ENCODE data around the gene TRIM67. TPM values are rescaled to one million over a fixed set of nuclear protein-coding genes. Genes with fewer than 3 reads are reported as not detected.

The TRIM67 gene
- polyA plus RNA-seq (2013): 0.01 TPM

- WGBS (ENCODE audit: insufficient coverage): 0% methylated on average over 20 of the region's 42 CpGs
- no peak within 1 kb of the TSS for H3K27ac ChIP-seq (ENCODE audit: insufficient read depth in 1 of 2, low read depth in 1 of 2, low read length in 2 of 2, poor library complexity in 1 of 2, severe bottlenecking in 2 of 2)
- POLR2A ChIA-PET: interaction anchor here (0.6 kb wide), 1 partner anchor 203 kb away, joined by 3 read pairs; no protein-coding TSS in a partner anchor
- peaks cover 0 to 3% (median 0%) of the 10 kb centered on the region in 5 experiments for H3K9me3 ChIP-seq (ENCODE audit: control extremely low read depth in 1 of 5, control insufficient read depth in 4 of 5, insufficient read depth in 2 of 5, low read depth in 1 of 5, low read length in 4 of 5)
- CTCF ChIA-PET: no interaction called here
- peak within 1 kb of the TSS in 4 of 7 experiments; percentile 13 to 53 (median 47) for H3K4me3 ChIP-seq (ENCODE audit: control insufficient read depth in 1 of 7, extremely low read depth in 1 of 7, insufficient read depth in 4 of 7, low read depth in 2 of 7, low read length in 6 of 7)
- peak in 2 of 3 donors; percentile 15 to 18 for DNase-seq
- peaks cover 17 to 97% (median 51%) of the 10 kb centered on the region in 5 experiments for H3K27me3 ChIP-seq (replicated peaks in 2 of 5; ENCODE audit: control insufficient read depth in 4 of 5, insufficient read depth in 5 of 5, low read length in 4 of 5)
- peaks cover 0 to 26% (median 18%) of the 10 kb centered on the region in 4 experiments for H3K4me1 ChIP-seq (ENCODE audit: control extremely low read depth in 1 of 4, control insufficient read depth in 4 of 4, insufficient read depth in 4 of 4, low read length in 3 of 4)
- H3K36me3 ChIP-seq (ENCODE audit: control insufficient read depth in 4 of 4, insufficient read depth in 4 of 4, low read length in 3 of 4): no peaks in the 10 kb centered on the region
Measured at GRCh38 chr1:231161667-231162296, at the start of gene TRIM67. Gene TRIM67, plus strand, starts transcription at chr1:231162058. Its CDS starts 912 bp downstream, at chr1:231162970.

GRCh38 chr1:231116738-231117137 lies 45.1 kb upstream of the TRIM67 start:
- peaks cover 0 to 5% (median 2%) of the 10 kb centered on the region in 5 experiments for H3K27me3 ChIP-seq (replicated peaks in 2 of 5; ENCODE audit: control insufficient read depth in 4 of 5, insufficient read depth in 5 of 5, low read length in 4 of 5)
- 100% methylated on average over 1 of the region's 1 CpG for WGBS (ENCODE audit: insufficient coverage)
- H3K36me3 ChIP-seq (ENCODE audit: control insufficient read depth in 4 of 4, insufficient read depth in 4 of 4, low read length in 3 of 4): no peaks in the 10 kb centered on the region
- CTCF ChIA-PET: no interaction called here
- no peak overlapping the region for H3K27ac ChIP-seq (ENCODE audit: insufficient read depth in 1 of 2, low read depth in 1 of 2, low read length in 2 of 2, poor library complexity in 1 of 2, severe bottlenecking in 2 of 2)
- no peak for DNase-seq
- no peak overlapping the region for H3K4me3 ChIP-seq (ENCODE audit: control insufficient read depth in 1 of 7, extremely low read depth in 1 of 7, insufficient read depth in 4 of 7, low read depth in 2 of 7, low read length in 6 of 7)
- POLR2A ChIA-PET: no interaction called here
- H3K4me1 ChIP-seq (ENCODE audit: control extremely low read depth in 1 of 4, control insufficient read depth in 4 of 4, insufficient read depth in 4 of 4, low read length in 3 of 4): no peaks in the 10 kb centered on the region
- peaks cover 2 to 20% (median 6%) of the 10 kb centered on the region in 5 experiments for H3K9me3 ChIP-seq (ENCODE audit: control extremely low read depth in 1 of 5, control insufficient read depth in 4 of 5, insufficient read depth in 2 of 5, low read depth in 1 of 5, low read length in 4 of 5)

- Histone ChIP-seq H3K27ac (ENCODE audit: insufficient read depth in 1 of 2, low read depth in 1 of 2, low read length in 2 of 2, poor library complexity in 1 of 2, severe bottlenecking in 2 of 2) (no peak overlapping the region), H3K27me3 (replicated peaks in 2 of 5; ENCODE audit: control insufficient read depth in 4 of 5, insufficient read depth in 5 of 5, low read length in 4 of 5) (peaks cover 0 to 5% (median 2%) of the 10 kb centered on the region in 5 experiments), H3K4me3 (ENCODE audit: control insufficient read depth in 1 of 7, extremely low read depth in 1 of 7, insufficient read depth in 4 of 7, low read depth in 2 of 7, low read length in 6 of 7) (no peak overlapping the region), H3K36me3 (ENCODE audit: control insufficient read depth in 4 of 4, insufficient read depth in 4 of 4, low read length in 3 of 4) (no peaks in the 10 kb centered on the region), H3K9me3 (ENCODE audit: control extremely low read depth in 1 of 5, control insufficient read depth in 4 of 5, insufficient read depth in 2 of 5, low read depth in 1 of 5, low read length in 4 of 5) (peaks cover 0 to 13% (median 6%) of the 10 kb centered on the region in 5 experiments), H3K4me1 (ENCODE audit: control extremely low read depth in 1 of 4, control insufficient read depth in 4 of 4, insufficient read depth in 4 of 4, low read length in 3 of 4) (no peaks in the 10 kb centered on the region)
- CTCF ChIA-PET: interaction anchor here (1.2 kb wide), 1 partner anchor 27 kb away, joined by 3 read pairs; no protein-coding TSS in a partner anchor
- WGBS (ENCODE audit: insufficient coverage): 57% methylated on average over 6 of the region's 8 CpGs
- no peak for DNase-seq
- POLR2A ChIA-PET: no interaction called here
Measured at GRCh38 chr1:231118704-231119453, 43.0 kb upstream of the TRIM67 start.

GRCh38 chr1:231121533-231121932 lies 40.3 kb upstream of the TRIM67 start:
- no peaks in the 10 kb centered on the region for H3K36me3 ChIP-seq (ENCODE audit: control insufficient read depth in 4 of 4, insufficient read depth in 4 of 4, low read length in 3 of 4)
- no peak overlapping the region for H3K27ac ChIP-seq (ENCODE audit: insufficient read depth in 1 of 2, low read depth in 1 of 2, low read length in 2 of 2, poor library complexity in 1 of 2, severe bottlenecking in 2 of 2)
- no peak overlapping the region for H3K4me3 ChIP-seq (ENCODE audit: control insufficient read depth in 1 of 7, extremely low read depth in 1 of 7, insufficient read depth in 4 of 7, low read depth in 2 of 7, low read length in 6 of 7)
- CTCF ChIA-PET: no interaction called here
- DNase-seq: peak in 2 of 3 donors; percentile 33 to 45
- no CpG with 5 or more reads among the region's 1 CpG for WGBS (ENCODE audit: insufficient coverage)
- POLR2A ChIA-PET: interaction anchor here (1.1 kb wide), 1 partner anchor 68 kb away, joined by 3 read pairs; no protein-coding TSS in a partner anchor
- peaks cover 0 to 5% (median 2%) of the 10 kb centered on the region in 5 experiments for H3K27me3 ChIP-seq (replicated peaks in 2 of 5; ENCODE audit: control insufficient read depth in 4 of 5, insufficient read depth in 5 of 5, low read length in 4 of 5)
- H3K9me3 ChIP-seq (ENCODE audit: control extremely low read depth in 1 of 5, control insufficient read depth in 4 of 5, insufficient read depth in 2 of 5, low read depth in 1 of 5, low read length in 4 of 5): peaks cover 0 to 13% (median 6%) of the 10 kb centered on the region in 5 experiments
- no peaks in the 10 kb centered on the region for H3K4me1 ChIP-seq (ENCODE audit: control extremely low read depth in 1 of 4, control insufficient read depth in 4 of 4, insufficient read depth in 4 of 4, low read length in 3 of 4)

- ChIA-PET CTCF (no interaction called here), POLR2A (interaction anchor here (1.1 kb wide), 1 partner anchor 68 kb away, joined by 3 read pairs; no protein-coding TSS in a partner anchor)
- no peak for DNase-seq
- Histone ChIP-seq H3K9me3 (ENCODE audit: control extremely low read depth in 1 of 5, control insufficient read depth in 4 of 5, insufficient read depth in 2 of 5, low read depth in 1 of 5, low read length in 4 of 5) (peaks cover 0 to 13% (median 6%) of the 10 kb centered on the region in 5 experiments), H3K4me3 (ENCODE audit: control insufficient read depth in 1 of 7, extremely low read depth in 1 of 7, insufficient read depth in 4 of 7, low read depth in 2 of 7, low read length in 6 of 7) (no peak overlapping the region), H3K4me1 (ENCODE audit: control extremely low read depth in 1 of 4, control insufficient read depth in 4 of 4, insufficient read depth in 4 of 4, low read length in 3 of 4) (no peaks in the 10 kb centered on the region), H3K27ac (ENCODE audit: insufficient read depth in 1 of 2, low read depth in 1 of 2, low read length in 2 of 2, poor library complexity in 1 of 2, severe bottlenecking in 2 of 2) (no peak overlapping the region), H3K36me3 (ENCODE audit: control insufficient read depth in 4 of 4, insufficient read depth in 4 of 4, low read length in 3 of 4) (no peaks in the 10 kb centered on the region), H3K27me3 (replicated peaks in 2 of 5; ENCODE audit: control insufficient read depth in 4 of 5, insufficient read depth in 5 of 5, low read length in 4 of 5) (peaks cover 0 to 5% (median 2%) of the 10 kb centered on the region in 5 experiments)
- WGBS (ENCODE audit: insufficient coverage): no CpG with 5 or more reads among the region's 2 CpGs
Measured at GRCh38 chr1:231122143-231122542, 39.7 kb upstream of the TRIM67 start.

- POLR2A ChIA-PET: no interaction called here
Measured at GRCh38 chr1:231124746-231125145, 37.1 kb upstream of the TRIM67 start.

More at GRCh38 chr1:231124746-231125145, 37.1 kb upstream of the TRIM67 start:
- Histone ChIP-seq H3K4me3 (ENCODE audit: control insufficient read depth in 1 of 7, extremely low read depth in 1 of 7, insufficient read depth in 4 of 7, low read depth in 2 of 7, low read length in 6 of 7) (no peak overlapping the region), H3K4me1 (ENCODE audit: control extremely low read depth in 1 of 4, control insufficient read depth in 4 of 4, insufficient read depth in 4 of 4, low read length in 3 of 4) (no peaks in the 10 kb centered on the region), H3K27me3 (replicated peaks in 2 of 5; ENCODE audit: control insufficient read depth in 4 of 5, insufficient read depth in 5 of 5, low read length in 4 of 5) (peaks cover 0 to 2% (median 0%) of the 10 kb centered on the region in 5 experiments), H3K36me3 (ENCODE audit: control insufficient read depth in 4 of 4, insufficient read depth in 4 of 4, low read length in 3 of 4) (no peaks in the 10 kb centered on the region), H3K9me3 (ENCODE audit: control extremely low read depth in 1 of 5, control insufficient read depth in 4 of 5, insufficient read depth in 2 of 5, low read depth in 1 of 5, low read length in 4 of 5) (peaks cover 0 to 6% (median under 1%) of the 10 kb centered on the region in 5 experiments), H3K27ac (ENCODE audit: insufficient read depth in 1 of 2, low read depth in 1 of 2, low read length in 2 of 2, poor library complexity in 1 of 2, severe bottlenecking in 2 of 2) (no peak overlapping the region)
- CTCF ChIA-PET: no interaction called here
- 98% methylated on average over 14 of the region's 14 CpGs for WGBS (ENCODE audit: insufficient coverage)
- no peak for DNase-seq

Data from common myeloid progenitor, CD34-positive (primary cell).